ENCODE measurements around the gene USH2A. TPM values are rescaled to one million over a fixed set of nuclear protein-coding genes. Genes with fewer than 3 reads are reported as not detected.

USH2A gene
- total and polyA plus RNA-seq, 2 experiments from 2014 or later: under 0.01 to 0.01 TPM

GRCh38 chr1:216433175-216433574 lies 9.9 kb upstream of the USH2A start:
- no peaks in the 10 kb centered on the region for H3K9me2 ChIP-seq (ENCODE audit: insufficient read depth)
- no peak for DNase-seq
- H3K27me3 ChIP-seq (replicated peaks; ENCODE audit: insufficient read depth): no peaks in the 10 kb centered on the region
- no peaks in the 10 kb centered on the region for H4K20me1 ChIP-seq (ENCODE audit: insufficient read depth)
- 9 to 15% methylated on average over 2 of the region's 2 CpGs for WGBS, 2 experiments (ENCODE audit: low coverage in 1 of 2, low lambda C conversion rate in 2 of 2, missing lambda C conversion rate in 2 of 2)
- no peaks in the 10 kb centered on the region for H3F3A ChIP-seq (ENCODE audit: insufficient read depth)
- no peak overlapping the region for H2AFZ ChIP-seq
- H3K4me1 ChIP-seq (ENCODE audit: insufficient read depth): no peaks in the 10 kb centered on the region
- H3K9me3 ChIP-seq (ENCODE audit: low read depth): no peaks in the 10 kb centered on the region
- no peak overlapping the region for H3K27ac ChIP-seq
- no peak overlapping the region for H3K4me3 ChIP-seq
- in situ Hi-C loops (cut with MboI): no loop called here
- no peaks in the 10 kb centered on the region for H3K79me2 ChIP-seq (ENCODE audit: insufficient read depth)
- no peak overlapping the region for H3K4me2 ChIP-seq (ENCODE audit: unreplicated experiment)
- H3K9ac ChIP-seq: no peak overlapping the region
- TF ChIP-seq EZH2 (IDR thresholded peaks at IDR 0.05; ENCODE audit: insufficient read depth, poor library complexity, severe bottlenecking): no peak
- no peak for TF ChIP-seq EZH2phosphoT487 (IDR thresholded peaks at IDR 0.05; ENCODE audit: insufficient read depth, low read depth)
- no peaks in the 10 kb centered on the region for H3K36me3 ChIP-seq (ENCODE audit: low read depth)

- no peaks in the 10 kb centered on the region for H4K20me1 ChIP-seq (ENCODE audit: insufficient read depth)
- H3F3A ChIP-seq (ENCODE audit: insufficient read depth): no peaks in the 10 kb centered on the region
- DNase-seq: no peak
- TF ChIP-seq EZH2 (IDR thresholded peaks at IDR 0.05; ENCODE audit: insufficient read depth, poor library complexity, severe bottlenecking) (no peak), EZH2phosphoT487 (IDR thresholded peaks at IDR 0.05; ENCODE audit: insufficient read depth, low read depth) (no peak)
- H3K27ac ChIP-seq: no peak overlapping the region
- 9 to 16% methylated on average over 2 of the region's 2 CpGs for WGBS, 2 experiments (ENCODE audit: low coverage in 1 of 2, low lambda C conversion rate in 2 of 2, missing lambda C conversion rate in 2 of 2)
- no peaks in the 10 kb centered on the region for H3K27me3 ChIP-seq (replicated peaks; ENCODE audit: insufficient read depth)
- no peak overlapping the region for H3K4me3 ChIP-seq
- no peaks in the 10 kb centered on the region for H3K9me3 ChIP-seq (ENCODE audit: low read depth)
- H3K4me1 ChIP-seq (ENCODE audit: insufficient read depth): no peaks in the 10 kb centered on the region
- H3K9ac ChIP-seq: no peak overlapping the region
- no peak overlapping the region for H2AFZ ChIP-seq
- no peaks in the 10 kb centered on the region for H3K79me2 ChIP-seq (ENCODE audit: insufficient read depth)
- H3K9me2 ChIP-seq (ENCODE audit: insufficient read depth): peaks cover 3% of the 10 kb centered on the region; the same call in 1 of the 2 replicates
- in situ Hi-C loops (cut with MboI): no loop called here
- no peak overlapping the region for H3K4me2 ChIP-seq (ENCODE audit: unreplicated experiment)
- H3K36me3 ChIP-seq (ENCODE audit: low read depth): no peaks in the 10 kb centered on the region
Observed at GRCh38 chr1:216430744-216431143, 7.5 kb upstream of the USH2A start.

- Histone ChIP-seq H3K4me1 (ENCODE audit: insufficient read depth) (no peaks in the 10 kb centered on the region), H3K9me2 (ENCODE audit: insufficient read depth) (peaks cover 3% of the 10 kb centered on the region; the same call in 1 of the 2 replicates), H3K27ac (no peak overlapping the region), H2AFZ (no peak overlapping the region), H3K4me3 (no peak overlapping the region), H3K36me3 (ENCODE audit: low read depth) (no peaks in the 10 kb centered on the region), H3K9ac (no peak overlapping the region), H3K9me3 (ENCODE audit: low read depth) (no peaks in the 10 kb centered on the region), H3K27me3 (replicated peaks; ENCODE audit: insufficient read depth) (no peaks in the 10 kb centered on the region), H3F3A (ENCODE audit: insufficient read depth) (no peaks in the 10 kb centered on the region), H3K79me2 (ENCODE audit: insufficient read depth) (no peaks in the 10 kb centered on the region), H4K20me1 (ENCODE audit: insufficient read depth) (no peaks in the 10 kb centered on the region), H3K4me2 (ENCODE audit: unreplicated experiment) (no peak overlapping the region)
- TF ChIP-seq EZH2phosphoT487 (IDR thresholded peaks at IDR 0.05; ENCODE audit: insufficient read depth, low read depth) (no peak), EZH2 (IDR thresholded peaks at IDR 0.05; ENCODE audit: insufficient read depth, poor library complexity, severe bottlenecking) (no peak)
- in situ Hi-C loops (cut with MboI): no loop called here
- no peak for DNase-seq
- WGBS, 2 experiments (ENCODE audit: low coverage in 1 of 2, low lambda C conversion rate in 2 of 2, missing lambda C conversion rate in 2 of 2): 21% methylated on average over 5 of the region's 5 CpGs
Observed at GRCh38 chr1:216425577-216425976, 2.3 kb upstream of the USH2A start.

DNA sequence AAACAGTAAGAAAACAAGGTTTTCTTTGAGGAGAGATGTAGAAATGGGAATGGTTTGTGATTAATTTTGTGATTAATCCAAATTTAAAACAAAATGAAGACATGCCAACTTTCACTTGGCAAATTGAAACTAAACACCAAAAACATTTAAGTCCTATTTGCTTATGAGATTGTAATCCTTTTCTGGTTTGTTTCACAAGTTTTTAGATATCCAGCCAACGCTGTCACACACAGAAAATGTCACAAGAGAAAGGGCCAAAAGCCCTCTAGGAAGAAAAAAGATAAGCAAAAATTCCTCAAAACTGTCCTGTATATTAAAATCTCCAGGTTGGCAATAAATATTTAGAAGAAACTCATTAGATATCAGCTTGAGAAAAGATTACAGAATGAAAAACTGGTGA lies 2.5 kb downstream of the USH2A start:
- in situ Hi-C loops (cut with MboI): no loop called here
- no peak for DNase-seq
- TF ChIP-seq EZH2 (IDR thresholded peaks at IDR 0.05; ENCODE audit: insufficient read depth, poor library complexity, severe bottlenecking): no peak
- TF ChIP-seq EZH2phosphoT487 (IDR thresholded peaks at IDR 0.05; ENCODE audit: insufficient read depth, low read depth): no peak
- no peaks in the 10 kb centered on the region for H4K20me1 ChIP-seq (ENCODE audit: insufficient read depth)
- H3F3A ChIP-seq (ENCODE audit: insufficient read depth): no peaks in the 10 kb centered on the region
- H3K79me2 ChIP-seq (ENCODE audit: insufficient read depth): no peaks in the 10 kb centered on the region
- no peaks in the 10 kb centered on the region for H3K9me3 ChIP-seq (ENCODE audit: low read depth)
- WGBS, 2 experiments (ENCODE audit: low coverage in 1 of 2, low lambda C conversion rate in 2 of 2, missing lambda C conversion rate in 2 of 2): 0% methylated on average over 1 of the region's 1 CpG
- H3K9ac ChIP-seq: no peak overlapping the region
- no peaks in the 10 kb centered on the region for H3K9me2 ChIP-seq (ENCODE audit: insufficient read depth)
- H3K4me3 ChIP-seq: no peak overlapping the region
- no peak overlapping the region for H3K4me2 ChIP-seq (ENCODE audit: unreplicated experiment)
- H2AFZ ChIP-seq: no peak overlapping the region
- H3K27me3 ChIP-seq (replicated peaks; ENCODE audit: insufficient read depth): no peaks in the 10 kb centered on the region
- H3K4me1 ChIP-seq (ENCODE audit: insufficient read depth): no peaks in the 10 kb centered on the region
- no peak overlapping the region for H3K27ac ChIP-seq
- no peaks in the 10 kb centered on the region for H3K36me3 ChIP-seq (ENCODE audit: low read depth)

DNA sequence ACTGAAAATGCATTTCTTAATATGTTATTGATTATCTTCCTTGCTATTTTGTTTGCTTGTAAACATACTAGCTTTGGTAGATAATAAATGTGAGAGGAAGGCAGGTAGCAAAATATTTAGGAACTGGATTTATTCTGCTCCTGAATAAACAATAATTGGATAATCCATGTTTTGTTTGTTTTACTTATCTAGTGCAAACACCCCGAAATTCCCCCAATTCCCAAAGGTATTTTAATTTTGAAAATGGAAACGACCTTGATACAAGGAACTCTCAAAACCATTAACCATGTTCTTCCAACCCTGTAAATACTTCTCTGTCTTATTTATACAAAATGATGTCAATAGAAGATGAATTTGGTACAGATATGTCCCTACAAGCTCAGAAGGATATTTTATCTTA lies 3.0 kb downstream of the USH2A start:
- TF ChIP-seq EZH2 (IDR thresholded peaks at IDR 0.05; ENCODE audit: insufficient read depth, poor library complexity, severe bottlenecking) (no peak), EZH2phosphoT487 (IDR thresholded peaks at IDR 0.05; ENCODE audit: insufficient read depth, low read depth) (no peak)
- Histone ChIP-seq H3K9me2 (ENCODE audit: insufficient read depth) (no peaks in the 10 kb centered on the region), H3F3A (ENCODE audit: insufficient read depth) (no peaks in the 10 kb centered on the region), H3K4me2 (ENCODE audit: unreplicated experiment) (no peak overlapping the region), H3K79me2 (ENCODE audit: insufficient read depth) (no peaks in the 10 kb centered on the region), H3K9me3 (ENCODE audit: low read depth) (no peaks in the 10 kb centered on the region), H3K27ac (no peak overlapping the region), H3K27me3 (replicated peaks; ENCODE audit: insufficient read depth) (no peaks in the 10 kb centered on the region), H3K9ac (no peak overlapping the region), H4K20me1 (ENCODE audit: insufficient read depth) (no peaks in the 10 kb centered on the region), H3K36me3 (ENCODE audit: low read depth) (no peaks in the 10 kb centered on the region), H3K4me3 (no peak overlapping the region), H2AFZ (no peak overlapping the region), H3K4me1 (ENCODE audit: insufficient read depth) (no peaks in the 10 kb centered on the region)
- 2 to 3% methylated on average over 2 of the region's 2 CpGs for WGBS, 2 experiments (ENCODE audit: low coverage in 1 of 2, low lambda C conversion rate in 2 of 2, missing lambda C conversion rate in 2 of 2)
- in situ Hi-C loops (cut with MboI): no loop called here
- DNase-seq: no peak

All from GM23248 (cell line).